GM06990 (cell line): ENCODE data around the gene CHDH.

Experiments used
- DNase-seq: peaks from one replicate; pipeline ENCODE4 v3.0.0-alpha.2; 2011; ENCODE audit not compliant: insufficient read length; ENCODE audit errors: extremely low read depth
- H3K27me3 ChIP-seq: replicated peaks from 2 replicates; pipeline ENCODE4 v1.6.0; 2011; ENCODE audit warnings: low read length; ENCODE audit not compliant: control insufficient read depth, insufficient read depth
- H3K36me3 ChIP-seq: 2 replicates; pipeline ENCODE4 v1.5.1; 2011; ENCODE audit warnings: low read length; ENCODE audit not compliant: control insufficient read depth, insufficient read depth
- H3K4me3 ChIP-seq: replicated peaks from 2 replicates; pipeline ENCODE4 v1.5.1; 2011; ENCODE audit warnings: low read depth, mild to moderate bottlenecking, control low read depth, low read length
- TF ChIP-seq, protein P1 (sequence below): IDR thresholded peaks from 2 replicates; pipeline ENCODE4 v1.5.1; 2011; ENCODE audit warnings: low read length, control low read depth, mild to moderate bottlenecking, inconsistent platforms; ENCODE audit not compliant: insufficient read depth, poor library complexity, severe bottlenecking

Gene CHDH

DNA sequence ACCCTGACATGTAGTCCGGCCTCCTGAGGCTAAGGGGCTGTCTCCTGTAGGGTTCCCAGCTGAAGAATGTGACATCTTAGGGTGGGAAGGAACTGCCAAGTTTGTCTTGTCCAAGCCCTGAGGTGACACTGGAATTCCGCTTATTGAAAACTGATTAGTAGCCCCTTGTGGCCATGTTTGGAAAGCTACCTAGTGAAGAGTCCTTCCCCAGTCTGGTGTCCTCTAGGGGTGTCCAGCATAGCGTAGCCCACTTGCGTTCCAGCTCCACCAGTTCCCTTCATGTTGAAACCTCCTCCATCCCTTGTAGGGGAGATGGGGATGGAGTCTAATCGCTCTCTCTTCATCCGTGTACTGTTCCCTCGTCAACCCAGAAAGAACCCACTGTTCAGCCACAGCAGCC, 79.5 kb downstream of the CHDH start:
- Histone ChIP-seq H3K27me3 (no peaks in the 10 kb centered on the region), H3K36me3 (no peaks in the 10 kb centered on the region), H3K4me3 (no peak overlapping the region)
- DNase-seq: no peak
- TF ChIP-seq, protein P1, sequence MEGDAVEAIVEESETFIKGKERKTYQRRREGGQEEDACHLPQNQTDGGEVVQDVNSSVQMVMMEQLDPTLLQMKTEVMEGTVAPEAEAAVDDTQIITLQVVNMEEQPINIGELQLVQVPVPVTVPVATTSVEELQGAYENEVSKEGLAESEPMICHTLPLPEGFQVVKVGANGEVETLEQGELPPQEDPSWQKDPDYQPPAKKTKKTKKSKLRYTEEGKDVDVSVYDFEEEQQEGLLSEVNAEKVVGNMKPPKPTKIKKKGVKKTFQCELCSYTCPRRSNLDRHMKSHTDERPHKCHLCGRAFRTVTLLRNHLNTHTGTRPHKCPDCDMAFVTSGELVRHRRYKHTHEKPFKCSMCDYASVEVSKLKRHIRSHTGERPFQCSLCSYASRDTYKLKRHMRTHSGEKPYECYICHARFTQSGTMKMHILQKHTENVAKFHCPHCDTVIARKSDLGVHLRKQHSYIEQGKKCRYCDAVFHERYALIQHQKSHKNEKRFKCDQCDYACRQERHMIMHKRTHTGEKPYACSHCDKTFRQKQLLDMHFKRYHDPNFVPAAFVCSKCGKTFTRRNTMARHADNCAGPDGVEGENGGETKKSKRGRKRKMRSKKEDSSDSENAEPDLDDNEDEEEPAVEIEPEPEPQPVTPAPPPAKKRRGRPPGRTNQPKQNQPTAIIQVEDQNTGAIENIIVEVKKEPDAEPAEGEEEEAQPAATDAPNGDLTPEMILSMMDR: no peak

DNA sequence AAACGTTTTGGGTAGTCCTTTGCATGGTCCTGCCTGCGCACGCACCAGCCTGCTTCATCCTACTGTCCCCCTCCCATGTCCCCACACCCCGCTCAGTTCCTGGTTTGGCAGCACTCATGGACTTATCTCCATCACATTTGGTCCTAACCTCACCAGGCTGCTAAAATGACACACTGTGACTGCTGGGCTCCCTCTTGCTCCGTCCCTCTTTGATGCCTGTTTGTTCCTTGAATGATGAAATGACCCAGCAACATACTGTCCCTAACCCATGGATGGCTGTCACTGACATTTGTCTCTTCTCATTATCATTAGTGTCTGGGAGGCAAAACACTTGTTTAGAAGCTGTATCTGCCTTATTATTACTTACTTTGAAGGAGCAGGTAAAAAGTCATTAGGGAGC, 80.5 kb downstream of the CHDH start:
- DNase-seq: no peak
- Histone ChIP-seq H3K4me3 (no peak overlapping the region), H3K36me3 (no peaks in the 10 kb centered on the region), H3K27me3 (no peaks in the 10 kb centered on the region)
- TF ChIP-seq, protein P1: no peak

DNA sequence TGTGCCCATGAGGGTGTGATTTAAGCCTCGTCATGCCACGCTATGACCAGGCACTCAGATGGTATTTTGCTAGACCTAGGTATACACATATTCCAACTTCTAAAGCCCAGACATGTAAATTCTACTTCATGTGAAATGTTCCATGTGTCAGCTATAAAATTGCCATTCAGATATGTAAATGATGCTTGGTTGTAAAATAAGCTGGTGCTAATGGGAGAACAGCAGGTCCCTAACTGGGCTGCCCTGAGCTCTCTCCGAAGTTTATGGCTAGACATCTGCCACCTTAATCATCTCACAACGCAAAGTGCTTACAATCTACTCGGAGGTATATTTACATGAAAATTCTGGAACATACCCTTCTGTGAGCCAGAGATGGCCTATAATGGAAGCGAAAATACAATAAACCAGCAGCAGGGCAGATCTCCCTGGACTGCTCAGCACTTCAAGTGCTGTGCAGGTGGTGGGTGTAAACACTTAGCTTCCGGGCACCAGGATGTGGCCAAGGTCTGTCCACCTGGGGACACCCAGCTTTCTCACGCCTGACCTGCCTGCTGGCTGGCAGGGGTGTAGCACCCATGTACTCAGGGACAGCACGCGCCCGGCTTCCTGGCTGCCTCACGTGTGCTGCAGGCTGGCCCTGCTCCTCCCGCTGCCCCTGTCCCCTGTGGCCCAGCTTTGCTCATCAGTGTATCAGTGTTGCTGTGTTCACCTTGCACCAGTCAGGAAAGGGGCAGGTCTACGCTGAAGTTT, 82.0 kb downstream of the CHDH start:
- Histone ChIP-seq H3K36me3 (no peaks in the 10 kb centered on the region), H3K27me3 (no peaks in the 10 kb centered on the region), H3K4me3 (no peak overlapping the region)
- TF ChIP-seq, protein P1: no peak
- no peak for DNase-seq

DNA sequence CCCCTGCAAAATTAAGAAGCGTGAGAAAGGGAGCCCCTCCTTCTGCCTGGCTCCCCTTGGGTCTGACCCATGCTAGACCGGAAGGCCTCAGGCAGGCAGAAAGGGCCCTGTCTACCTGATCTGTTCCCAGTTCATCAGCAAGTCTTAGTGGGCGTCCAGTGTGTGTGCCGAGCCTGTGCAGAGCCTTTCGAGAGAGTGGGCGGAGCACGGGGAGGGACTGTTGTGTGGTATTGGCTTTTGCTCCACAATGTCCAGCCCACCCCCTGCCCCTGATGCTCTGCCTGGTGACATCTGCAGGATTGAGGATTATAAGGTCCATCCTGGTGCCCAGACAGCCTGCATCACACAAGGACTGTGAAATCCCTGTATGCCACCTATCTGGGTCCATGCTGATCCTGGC, 82.9 kb downstream of the CHDH start:
- Histone ChIP-seq H3K36me3 (no peaks in the 10 kb centered on the region), H3K4me3 (no peak overlapping the region), H3K27me3 (no peaks in the 10 kb centered on the region)
- TF ChIP-seq, protein P1: no peak
- no peak for DNase-seq
